GM21367 (cell line): ENCODE measurements around the gene FAM118B.
A peak's percentile ranks its signal among the peaks of the same experiment; 100 is the strongest.

Experiments
- ATAC-seq: cut with Tn5 transposase; IDR thresholded peaks from one replicate; pipeline ENCODE4 v1.9.1; 2021; ENCODE audit not compliant: unreplicated experiment

FAM118B gene

GRCh38 chr11:126186025-126186698 is 25.4 kb upstream of the FAM118B start:
- no peak for ATAC-seq

- ATAC-seq = no peak
These were observed 24.7 kb upstream of the FAM118B start for GRCh38 chr11:126186708-126187529.

GRCh38 chr11:126188332-126189108 is 23.1 kb upstream of the FAM118B start:
- ATAC-seq = peak; percentile 90

GRCh38 chr11:126189109-126189929 is 22.3 kb upstream of the FAM118B start:
- peak; percentile 54 for ATAC-seq

- ATAC-seq = no peak
These were observed 20.8 kb upstream of the FAM118B start for GRCh38 chr11:126190792-126191191.

GRCh38 chr11:126191379-126192073 is 20.1 kb upstream of the FAM118B start:
- no peak for ATAC-seq

- ATAC-seq = no peak
These were observed 19.2 kb upstream of the FAM118B start for GRCh38 chr11:126192361-126192760.

GRCh38 chr11:126193038-126193478 is 18.5 kb upstream of the FAM118B start:
- no peak for ATAC-seq

- ATAC-seq = no peak
These were observed 17.4 kb upstream of the FAM118B start for GRCh38 chr11:126194121-126194543.

GRCh38 chr11:126195119-126195518 is 16.5 kb upstream of the FAM118B start:
- ATAC-seq = no peak

GRCh38 chr11:126197277-126197939 is 14.2 kb upstream of the FAM118B start:
- ATAC-seq = no peak

GRCh38 chr11:126198648-126199047 is 12.9 kb upstream of the FAM118B start:
- no peak for ATAC-seq

- no peak for ATAC-seq
These were observed 8.8 kb upstream of the FAM118B start for GRCh38 chr11:126202646-126203359.

GRCh38 chr11:126205359-126205758 is 6.2 kb upstream of the FAM118B start:
- ATAC-seq = no peak

- no peak for ATAC-seq
These were observed 3.7 kb upstream of the FAM118B start for GRCh38 chr11:126207896-126208295.

- no peak for ATAC-seq
These were observed 729 bp upstream of the FAM118B start for GRCh38 chr11:126210871-126211235.

- ATAC-seq = no peak
These were observed 593 bp downstream of the FAM118B start for GRCh38 chr11:126212089-126212660.

- ATAC-seq = no peak
These were observed 2.9 kb downstream of the FAM118B start for GRCh38 chr11:126214441-126214840.

GRCh38 chr11:126214841-126215240 is 3.3 kb downstream of the FAM118B start:
- no peak for ATAC-seq
